Measurements from ENCODE around the gene NRXN3. TPM values are rescaled to one million over a fixed set of nuclear protein-coding genes. Genes with fewer than 3 reads are reported as not detected.

NRXN3 gene
- total RNA-seq, 2 experiments from 2014 or later, result not detected

- no peaks in the 10 kb centered on the region for H3K9me2 ChIP-seq (ENCODE audit: insufficient read depth, low read length)
- no peak overlapping the region for H3K4me3 ChIP-seq (ENCODE audit: low read depth, low read length, poor library complexity, severe bottlenecking)
- no peaks in the 10 kb centered on the region for H3K79me2 ChIP-seq (ENCODE audit: insufficient read depth, low read depth, low read length)
- no peak for DNase-seq (ENCODE audit: low spot score)
- H4K20me1 ChIP-seq (ENCODE audit: insufficient read depth, low read length), result no peaks in the 10 kb centered on the region
- no TSS peak for BruUV-seq (replicated peaks)
- H3K9me3 ChIP-seq (ENCODE audit: low read length), result no peaks in the 10 kb centered on the region
- no peaks in the 10 kb centered on the region for H3K4me1 ChIP-seq (ENCODE audit: insufficient read depth, low read length, poor library complexity, severe bottlenecking)
- POLR2A ChIA-PET, result interaction anchor here (0.7 kb wide), 1 partner anchor 84 kb away, joined by 3 read pairs; no protein-coding TSS in a partner anchor
- CTCF ChIA-PET (ENCODE audit: unreplicated experiment), result no interaction called here
- no peak for TF ChIP-seq EZH2phosphoT487 (IDR thresholded peaks at IDR 0.05; ENCODE audit: borderline replicate concordance, low read depth, low read length)
- TF ChIP-seq, protein P1, sequence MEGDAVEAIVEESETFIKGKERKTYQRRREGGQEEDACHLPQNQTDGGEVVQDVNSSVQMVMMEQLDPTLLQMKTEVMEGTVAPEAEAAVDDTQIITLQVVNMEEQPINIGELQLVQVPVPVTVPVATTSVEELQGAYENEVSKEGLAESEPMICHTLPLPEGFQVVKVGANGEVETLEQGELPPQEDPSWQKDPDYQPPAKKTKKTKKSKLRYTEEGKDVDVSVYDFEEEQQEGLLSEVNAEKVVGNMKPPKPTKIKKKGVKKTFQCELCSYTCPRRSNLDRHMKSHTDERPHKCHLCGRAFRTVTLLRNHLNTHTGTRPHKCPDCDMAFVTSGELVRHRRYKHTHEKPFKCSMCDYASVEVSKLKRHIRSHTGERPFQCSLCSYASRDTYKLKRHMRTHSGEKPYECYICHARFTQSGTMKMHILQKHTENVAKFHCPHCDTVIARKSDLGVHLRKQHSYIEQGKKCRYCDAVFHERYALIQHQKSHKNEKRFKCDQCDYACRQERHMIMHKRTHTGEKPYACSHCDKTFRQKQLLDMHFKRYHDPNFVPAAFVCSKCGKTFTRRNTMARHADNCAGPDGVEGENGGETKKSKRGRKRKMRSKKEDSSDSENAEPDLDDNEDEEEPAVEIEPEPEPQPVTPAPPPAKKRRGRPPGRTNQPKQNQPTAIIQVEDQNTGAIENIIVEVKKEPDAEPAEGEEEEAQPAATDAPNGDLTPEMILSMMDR (conservative IDR thresholded peaks at IDR 0.05; ENCODE audit: low read length), result no peak
- intact Hi-C loops (cut with micrococcal nuclease; ENCODE audit: unreplicated experiment), result no loop called here
- no peak overlapping the region for H2AFZ ChIP-seq (ENCODE audit: low read length)
- H3K4me2 ChIP-seq (ENCODE audit: low read length), result no peak overlapping the region
- no peak overlapping the region for H3K27ac ChIP-seq (ENCODE audit: low read depth, low read length, poor library complexity, severe bottlenecking)
- no peaks in the 10 kb centered on the region for H3K36me3 ChIP-seq (ENCODE audit: insufficient read depth, low read length)
Observed at GRCh38 chr14:79175671-79176070, 1005.5 kb downstream of the NRXN3 start.

GRCh38 chr14:79177106-79177505, 1006.9 kb downstream of the NRXN3 start:
- POLR2A ChIA-PET, result interaction anchor here (0.6 to 0.7 kb wide), 2 partner anchors 56 to 189 kb away, joined by 3 to 4 read pairs; no protein-coding TSS in a partner anchor
- no peaks in the 10 kb centered on the region for H3K9me2 ChIP-seq (ENCODE audit: insufficient read depth, low read length)
- intact Hi-C loops (cut with micrococcal nuclease; ENCODE audit: unreplicated experiment), result no loop called here
- TF ChIP-seq, protein P1 (conservative IDR thresholded peaks at IDR 0.05; ENCODE audit: low read length), result no peak
- TF ChIP-seq EZH2phosphoT487 (IDR thresholded peaks at IDR 0.05; ENCODE audit: borderline replicate concordance, low read depth, low read length), result no peak
- DNase-seq (ENCODE audit: low spot score), result no peak
- no peak overlapping the region for H3K27ac ChIP-seq (ENCODE audit: low read depth, low read length, poor library complexity, severe bottlenecking)
- CTCF ChIA-PET (ENCODE audit: unreplicated experiment), result no interaction called here
- no peak overlapping the region for H2AFZ ChIP-seq (ENCODE audit: low read length)
- BruUV-seq (replicated peaks), result no TSS peak
- H3K4me1 ChIP-seq (ENCODE audit: insufficient read depth, low read length, poor library complexity, severe bottlenecking), result no peaks in the 10 kb centered on the region
- H4K20me1 ChIP-seq (ENCODE audit: insufficient read depth, low read length), result no peaks in the 10 kb centered on the region
- H3K4me2 ChIP-seq (ENCODE audit: low read length), result no peak overlapping the region
- H3K36me3 ChIP-seq (ENCODE audit: insufficient read depth, low read length), result no peaks in the 10 kb centered on the region
- H3K4me3 ChIP-seq (ENCODE audit: low read depth, low read length, poor library complexity, severe bottlenecking), result no peak overlapping the region
- no peaks in the 10 kb centered on the region for H3K9me3 ChIP-seq (ENCODE audit: low read length)
- no peaks in the 10 kb centered on the region for H3K79me2 ChIP-seq (ENCODE audit: insufficient read depth, low read depth, low read length)

DNA sequence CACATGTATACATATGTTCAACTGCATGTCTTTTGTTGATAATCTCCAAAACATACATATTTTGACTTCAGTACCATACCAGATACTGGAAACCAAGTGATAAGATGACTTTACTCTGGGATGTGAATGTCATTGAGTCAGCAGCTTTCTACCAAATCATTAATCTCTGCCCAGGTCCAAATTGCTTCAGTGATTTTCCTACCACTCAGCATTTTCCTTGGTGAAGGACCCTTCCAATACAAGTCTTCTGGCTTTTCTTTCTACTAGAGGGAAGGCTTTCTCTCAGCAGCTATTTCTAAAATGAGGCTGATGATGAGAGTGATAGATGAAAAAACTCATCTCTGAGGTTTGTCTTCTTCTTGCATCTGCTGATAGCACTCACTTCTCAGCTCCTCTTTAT, 1008.5 kb downstream of the NRXN3 start:
- intact Hi-C loops (cut with micrococcal nuclease; ENCODE audit: unreplicated experiment), result no loop called here
- H3K4me1 ChIP-seq (ENCODE audit: insufficient read depth, low read length, poor library complexity, severe bottlenecking), result no peaks in the 10 kb centered on the region
- TF ChIP-seq EZH2phosphoT487 (IDR thresholded peaks at IDR 0.05; ENCODE audit: borderline replicate concordance, low read depth, low read length), result no peak
- TF ChIP-seq, protein P1 (conservative IDR thresholded peaks at IDR 0.05; ENCODE audit: low read length), result no peak
- no peak overlapping the region for H3K4me3 ChIP-seq (ENCODE audit: low read depth, low read length, poor library complexity, severe bottlenecking)
- H3K4me2 ChIP-seq (ENCODE audit: low read length), result no peak overlapping the region
- ChIA-PET POLR2A (interaction anchor here (0.8 kb wide), 1 partner anchor 36 kb away, joined by 3 read pairs; no protein-coding TSS in a partner anchor), CTCF (ENCODE audit: unreplicated experiment) (no interaction called here)
- BruUV-seq (replicated peaks), result no TSS peak
- DNase-seq (ENCODE audit: low spot score), result no peak
- no peaks in the 10 kb centered on the region for H3K36me3 ChIP-seq (ENCODE audit: insufficient read depth, low read length)
- no peaks in the 10 kb centered on the region for H4K20me1 ChIP-seq (ENCODE audit: insufficient read depth, low read length)
- no peak overlapping the region for H2AFZ ChIP-seq (ENCODE audit: low read length)
- no peaks in the 10 kb centered on the region for H3K9me2 ChIP-seq (ENCODE audit: insufficient read depth, low read length)
- H3K27ac ChIP-seq (ENCODE audit: low read depth, low read length, poor library complexity, severe bottlenecking), result no peak overlapping the region
- no peaks in the 10 kb centered on the region for H3K9me3 ChIP-seq (ENCODE audit: low read length)
- no peaks in the 10 kb centered on the region for H3K79me2 ChIP-seq (ENCODE audit: insufficient read depth, low read depth, low read length)
